Dedifferentiated amniotic fluid mesenchymal stem cell (primary cell): ENCODE results near the gene CPZ.

Source experiments
- DNase-seq: peaks from one replicate; pipeline ENCODE4 v3.0.0-alpha.2; 2016; ENCODE audit errors: extremely low spot score

CPZ gene

DNA sequence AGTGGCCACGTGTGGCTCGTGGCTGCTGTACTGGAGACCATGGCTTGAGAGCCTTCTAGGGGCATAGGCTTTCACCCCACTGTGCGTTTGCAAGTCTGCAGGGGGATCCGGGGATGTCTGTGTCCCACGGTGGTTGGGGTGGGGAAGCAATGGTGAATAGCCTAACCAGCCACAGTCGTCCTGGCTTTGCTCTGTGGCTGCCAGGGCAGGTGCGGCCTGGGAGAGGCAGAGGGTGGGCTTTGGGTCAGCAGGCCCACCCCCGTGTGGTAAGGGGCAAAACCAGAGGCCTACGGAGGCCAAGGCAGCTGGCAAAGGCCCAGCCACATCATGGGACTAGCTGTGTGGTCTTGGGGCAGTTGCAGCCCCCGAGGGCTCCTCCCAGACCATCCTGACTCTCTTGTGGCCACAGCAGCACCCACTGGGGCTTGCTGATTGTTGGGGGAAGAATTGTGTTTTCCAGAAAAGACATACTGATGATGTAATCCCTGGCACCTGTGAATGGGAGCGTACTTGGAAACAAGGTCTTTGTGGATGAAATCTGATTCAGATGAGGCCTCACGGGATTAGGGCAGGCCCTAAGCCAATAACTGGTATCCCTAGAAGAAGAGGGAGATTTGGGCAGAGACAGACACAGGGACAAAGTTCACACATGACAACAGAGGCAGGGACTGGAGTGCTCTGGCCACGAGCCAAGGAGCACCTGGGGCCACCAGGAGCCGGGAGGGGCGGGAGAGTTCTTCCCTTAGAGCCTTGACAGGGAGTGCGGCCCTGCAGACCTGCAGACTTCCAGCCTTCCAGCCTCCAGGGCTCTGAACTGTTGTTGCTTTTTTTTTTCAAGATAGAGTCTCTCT is 2.9 kb downstream of the CPZ start:
- DNase-seq, result no peak

DNA sequence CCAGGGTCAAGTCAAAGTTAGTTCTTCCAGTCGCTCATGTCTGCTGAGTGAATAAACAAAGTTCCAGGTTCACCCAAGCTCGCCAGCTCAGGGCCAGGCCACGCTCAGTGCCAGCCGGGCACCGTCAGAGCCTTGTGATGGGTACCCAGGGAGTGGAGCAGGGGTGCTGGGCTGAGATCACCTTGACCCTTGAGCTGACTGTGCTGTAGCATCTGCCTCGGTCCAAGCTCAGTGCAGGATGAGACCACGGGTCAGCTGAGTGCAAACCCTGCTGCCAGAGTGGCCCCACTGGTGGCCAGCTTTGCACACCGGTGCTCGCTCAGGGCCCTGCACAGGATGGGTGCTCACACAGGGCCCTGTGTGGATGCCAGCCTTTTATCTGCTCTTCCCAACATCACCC is 4.3 kb downstream of the CPZ start:
- no peak for DNase-seq

- DNase-seq, result no peak
Observed at GRCh38 chr4:8597319-8597718, 4.8 kb downstream of the CPZ start.

DNA sequence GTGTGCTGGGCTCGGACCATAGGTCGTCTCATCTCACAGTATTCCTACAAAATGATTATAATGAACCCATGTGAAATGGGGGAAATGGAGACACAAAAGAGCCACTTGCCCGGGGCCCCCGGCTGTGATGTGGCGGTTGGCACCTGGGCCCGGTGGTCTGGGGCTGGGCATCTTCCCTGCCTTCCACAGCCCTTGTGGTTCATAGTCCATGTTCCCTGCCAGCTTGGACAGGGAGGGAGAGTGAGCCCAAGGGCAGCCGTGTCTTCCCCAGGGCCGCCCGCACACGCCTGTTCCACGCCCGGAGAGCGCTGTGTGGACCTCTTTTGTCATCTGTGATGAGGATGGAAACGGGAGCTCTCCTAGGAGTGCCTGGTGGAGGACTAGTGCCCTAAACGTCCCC is 5.2 kb downstream of the CPZ start:
- no peak for DNase-seq

GRCh38 chr4:8598391-8599090 is 6.0 kb downstream of the CPZ start:
- DNase-seq, result no peak

DNA sequence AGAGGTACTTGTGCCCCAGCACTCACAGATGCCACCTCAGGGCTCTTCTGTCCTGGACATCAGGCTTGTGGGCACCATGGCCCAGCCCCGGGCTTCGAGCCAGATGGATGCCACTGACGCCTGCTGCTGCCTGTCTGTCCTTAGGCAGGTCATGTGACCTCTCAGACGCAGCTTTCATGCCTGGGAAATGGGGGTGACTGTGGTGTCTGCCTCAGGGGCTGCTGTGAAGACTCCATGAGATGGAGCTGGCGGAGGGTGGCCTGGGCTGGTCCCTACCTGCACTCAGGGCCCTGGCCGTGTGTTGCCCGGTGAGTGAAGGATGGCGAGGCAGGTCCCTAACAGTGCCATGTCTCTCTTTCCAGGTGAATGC is 6.5 kb downstream of the CPZ start:
- DNase-seq, result no peak

GRCh38 chr4:8599657-8600056 is 7.1 kb downstream of the CPZ start:
- peak; percentile 47 for DNase-seq

DNA sequence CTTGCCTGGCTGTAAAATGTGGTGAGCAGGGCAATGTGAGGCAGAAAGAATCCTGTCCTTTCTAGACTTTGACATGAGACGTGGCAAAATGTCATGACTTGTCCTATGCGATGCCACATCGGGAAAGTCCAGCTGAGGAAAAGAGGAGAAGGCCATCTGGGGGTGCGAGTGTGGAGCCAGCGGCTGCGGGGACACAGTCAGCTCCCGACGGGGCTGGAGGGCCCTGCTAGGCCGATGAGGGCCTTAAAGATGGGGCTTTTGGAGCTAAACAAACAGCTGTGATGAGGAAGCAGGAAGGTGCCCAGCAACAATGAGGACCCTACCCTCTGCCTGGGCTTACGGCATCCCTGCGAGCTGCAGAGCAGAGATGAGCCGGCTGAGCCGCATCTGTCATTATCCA is 7.7 kb downstream of the CPZ start:
- no peak for DNase-seq

DNA sequence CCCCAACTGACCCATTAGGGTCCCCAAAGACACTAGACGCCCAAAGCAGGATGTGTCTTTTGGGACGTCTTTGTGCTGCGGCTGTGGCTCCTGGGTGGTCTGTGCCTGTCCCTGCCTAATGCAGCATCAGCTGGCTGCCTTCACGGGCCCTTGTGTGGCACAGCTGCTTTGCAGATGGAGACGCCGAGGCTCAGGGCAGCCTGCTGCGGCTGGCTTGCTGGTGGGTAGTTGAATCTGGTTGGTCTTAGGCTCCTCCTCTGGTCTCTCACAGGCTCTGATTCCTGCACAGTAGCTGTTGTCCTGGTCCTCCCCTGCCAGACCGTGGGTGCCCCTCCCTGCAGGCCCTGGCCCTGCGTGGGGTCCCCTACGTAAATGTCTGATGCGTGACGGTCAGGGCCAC is 8.1 kb downstream of the CPZ start:
- no peak for DNase-seq

- DNase-seq, result no peak
Observed at GRCh38 chr4:8601086-8601485, 8.5 kb downstream of the CPZ start.

GRCh38 chr4:8601556-8601955 is 9.0 kb downstream of the CPZ start:
- DNase-seq, result no peak

DNA sequence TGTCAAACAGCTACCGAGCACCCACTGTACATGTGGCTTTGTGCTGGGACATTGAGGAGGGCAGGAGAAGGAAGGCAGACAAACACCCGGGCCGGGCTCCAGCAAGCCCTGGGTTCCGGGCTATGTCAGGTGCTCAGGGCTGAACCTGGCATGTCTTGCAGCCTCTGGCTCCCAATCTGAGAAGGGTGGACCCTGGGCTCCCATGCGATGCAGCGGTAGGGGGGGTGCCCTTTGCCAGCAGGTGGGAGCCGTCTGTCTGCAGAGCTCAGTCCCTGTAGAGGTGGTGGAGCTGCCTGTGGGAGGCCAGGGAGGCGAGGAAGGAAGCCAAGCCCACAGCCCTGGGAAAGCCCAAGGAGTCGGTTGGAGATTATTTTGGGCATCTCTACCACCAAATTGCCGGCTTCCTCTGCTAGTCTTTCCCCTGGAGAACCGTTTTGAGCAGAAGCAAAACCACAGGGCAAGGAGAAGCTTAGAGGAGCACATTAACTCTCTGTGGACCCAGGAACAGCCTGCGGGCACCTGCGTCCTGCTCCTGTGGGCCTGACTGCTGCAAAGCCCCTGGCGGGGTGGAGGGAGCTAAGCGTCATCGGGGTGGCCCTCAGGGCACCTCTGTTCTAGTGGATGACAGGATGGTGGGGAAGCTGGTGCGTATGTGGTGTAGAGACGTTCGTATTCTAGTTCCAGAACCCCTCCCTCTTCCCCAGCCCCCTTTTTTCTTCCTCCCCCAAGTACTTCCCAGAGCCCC is 10.3 kb downstream of the CPZ start:
- no peak for DNase-seq

- no peak for DNase-seq
Observed at GRCh38 chr4:8603931-8604330, 11.4 kb downstream of the CPZ start.

GRCh38 chr4:8605289-8605688 is 12.7 kb downstream of the CPZ start:
- DNase-seq, result no peak

DNA sequence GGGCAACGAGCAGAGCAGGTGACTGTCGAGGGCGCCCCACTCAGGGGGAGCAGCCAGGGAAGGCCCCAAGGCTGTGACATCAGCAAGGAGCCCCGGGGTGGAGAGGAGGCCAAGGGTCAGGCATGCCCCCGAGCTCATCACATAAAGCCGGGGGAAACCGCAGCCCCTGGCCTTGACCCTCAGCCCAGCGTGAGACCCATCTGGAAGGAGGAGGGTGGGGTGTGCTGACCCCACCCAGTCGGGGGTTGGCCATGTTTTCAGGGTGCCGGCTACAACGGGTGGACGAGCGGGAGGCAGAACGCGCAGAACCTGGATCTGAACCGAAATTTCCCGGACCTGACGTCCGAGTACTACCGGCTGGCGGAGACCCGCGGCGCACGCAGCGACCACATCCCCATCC is 13.9 kb downstream of the CPZ start:
- DNase-seq, result no peak

GRCh38 chr4:8606966-8607365 is 14.4 kb downstream of the CPZ start:
- DNase-seq, result no peak

GRCh38 chr4:8607603-8608481 is 15.3 kb downstream of the CPZ start:
- DNase-seq, result no peak

DNA sequence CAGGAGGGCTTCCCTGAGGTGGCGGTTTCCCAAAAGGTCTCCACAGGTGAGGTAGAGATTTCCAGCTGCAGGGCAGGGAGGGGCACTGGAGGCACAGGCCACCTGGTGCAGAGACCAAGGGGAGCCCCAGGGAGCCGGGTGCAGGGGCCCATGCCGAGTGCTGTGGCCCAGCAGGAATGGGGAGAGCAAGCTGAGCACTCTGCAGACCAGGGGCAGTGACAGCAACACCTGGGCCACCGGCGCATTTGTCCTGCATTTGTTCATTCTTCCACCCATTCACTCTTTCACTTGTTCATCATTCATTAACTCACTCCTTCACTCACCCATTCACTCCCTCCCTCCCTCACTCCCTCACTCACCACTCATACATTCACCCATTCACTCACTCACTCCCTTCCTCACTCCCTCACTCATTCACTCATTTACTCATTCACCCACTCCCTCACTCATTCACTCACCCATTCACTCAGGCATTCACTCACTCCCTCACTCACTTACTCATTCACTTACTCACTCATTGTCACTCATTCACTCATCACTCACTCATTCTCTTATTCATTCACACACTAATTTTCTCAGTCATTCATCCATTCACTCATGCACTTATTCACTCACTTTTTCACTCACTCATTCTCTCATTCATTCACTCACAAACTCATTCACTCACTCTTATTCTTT is 16.3 kb downstream of the CPZ start:
- no peak for DNase-seq

- DNase-seq, result no peak
Observed at GRCh38 chr4:8609406-8609805, 16.8 kb downstream of the CPZ start.

DNA sequence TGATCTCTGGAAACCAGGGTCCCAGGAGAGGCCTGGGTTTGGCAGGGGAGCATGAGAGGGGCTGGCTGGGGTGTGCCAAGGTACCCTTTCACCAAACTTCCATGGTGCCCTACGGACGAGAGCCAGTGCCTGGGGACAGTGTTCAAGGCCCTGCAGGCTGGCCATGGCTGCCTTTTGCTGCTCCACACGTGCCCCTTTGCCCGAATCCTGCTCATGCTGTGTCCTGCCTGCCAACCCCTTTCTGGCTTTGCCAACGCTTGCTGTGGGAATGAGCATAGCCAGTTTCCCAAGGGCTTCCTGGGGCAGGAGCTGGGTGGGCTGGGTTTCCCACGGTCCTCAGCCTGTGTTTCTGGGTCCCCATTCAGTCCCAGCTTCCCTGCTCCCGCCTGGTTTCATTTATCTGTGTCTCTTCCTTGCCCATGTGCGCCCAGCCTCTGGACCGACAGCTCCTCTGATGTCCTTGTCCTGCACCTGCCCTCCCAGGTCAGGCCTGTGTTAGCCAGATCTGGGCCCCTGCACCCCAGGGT is 17.3 kb downstream of the CPZ start:
- no peak for DNase-seq
